SK-N-SH (cell line): ENCODE results near the gene EMCN. TPM values are rescaled to one million over a fixed set of nuclear protein-coding genes. Genes with fewer than 3 reads are reported as not detected.

ENCODE experiments used
- CTCF ChIA-PET: fragments of 300-600, 350-600 bp; formaldehyde crosslinking; extraction: SDS; loops from one replicate; lab custom pipeline; 2021; lab: Yijun Ruan, JAX
- POLR2A ChIA-PET: fragments of 350-600 bp; sonication (Branson Sonifier 250); formaldehyde crosslinking; extraction: SDS; loops from one replicate; lab custom pipeline; 2020; ENCODE audit warnings: antibody characterized with exemption, inconsistent platforms; lab: Yijun Ruan, JAX
- DNase-seq: peaks from one replicate; pipeline ENCODE4 v3.0.0; 2012
- H2AFZ ChIP-seq: fragments of 200-600 bp; sonication (generic); 2 replicates; pipeline ENCODE4 v1.8.1; 2016; ENCODE audit warnings: antibody characterized with exemption, mild to moderate bottlenecking, low read depth
- H3F3A ChIP-seq: fragments of 200-600 bp; sonication (generic); replicated peaks from 2 replicates; pipeline ENCODE3; 2016; ENCODE audit warnings: antibody characterized with exemption, mild to moderate bottlenecking; ENCODE audit not compliant: insufficient read depth
- H3K27ac ChIP-seq, 2 experiments: fragments of 200-500 bp in 1 of 2; fragments of 200-600 bp in 1 of 2; sonication (Bioruptor generic) in 1 of 2; sonication (generic), shearing (Covaris generic) in 1 of 2; 2 replicates each; pipeline versions ENCODE4 v1.5.1 to v1.6.1; 2014 to 2016; ENCODE audit warnings: low read depth in 2 of 2, inconsistent platforms in 1 of 2, low read length in 1 of 2, mild to moderate bottlenecking in 1 of 2, mixed read lengths in 1 of 2
- H3K27me3 ChIP-seq: fragments of 200-600 bp; sonication (generic), shearing (Covaris generic); 2 replicates; pipeline ENCODE4 v1.6.1; 2016; ENCODE audit warnings: mixed run types; ENCODE audit not compliant: insufficient read depth
- H3K36me3 ChIP-seq, 2 experiments: fragments of 200-500 bp in 1 of 2; fragments of 200-600 bp in 1 of 2; sonication (Bioruptor generic) in 1 of 2; sonication (generic) in 1 of 2; replicated peaks in 1 of 2; 2 replicates each; pipeline versions ENCODE3 to v1.5.1; 2014 to 2016; ENCODE audit warnings: low read length in 1 of 2, mild to moderate bottlenecking in 1 of 2; ENCODE audit not compliant: insufficient read depth in 2 of 2, control insufficient read depth in 1 of 2
- H3K4me1 ChIP-seq, 2 experiments: fragments of 200-500 bp in 1 of 2; fragments of 200-600 bp in 1 of 2; sonication (Bioruptor generic) in 1 of 2; sonication (generic), shearing (Covaris generic) in 1 of 2; 2 replicates each; pipeline versions ENCODE4 v1.5.1 to v1.6.1; 2014 to 2016; ENCODE audit warnings: low read depth in 1 of 2, low read length in 1 of 2, mixed run types in 1 of 2; ENCODE audit not compliant: insufficient read depth in 2 of 2, control insufficient read depth in 1 of 2
- H3K4me2 ChIP-seq: fragments of 200-600 bp; sonication (generic), shearing (Covaris generic); 2 replicates; pipeline ENCODE4 v1.6.1; 2017; ENCODE audit warnings: mixed run types
- H3K4me3 ChIP-seq, 2 experiments: fragments of 200-500 bp in 1 of 2; fragments of 200-600 bp in 1 of 2; sonication (Bioruptor generic) in 1 of 2; sonication (generic), shearing (Covaris generic) in 1 of 2; 2 replicates each; pipeline versions ENCODE4 v1.5.1 to v1.8.1; 2014 to 2016; ENCODE audit warnings: low read depth in 2 of 2, inconsistent platforms in 1 of 2, low read length in 1 of 2, mild to moderate bottlenecking in 1 of 2, mixed read lengths in 1 of 2, moderate library complexity in 1 of 2
- H3K79me2 ChIP-seq: fragments of 200-600 bp; sonication (generic); 2 replicates; pipeline ENCODE4 v1.8.1; 2017; ENCODE audit warnings: mild to moderate bottlenecking; ENCODE audit not compliant: insufficient read depth
- H3K9ac ChIP-seq: fragments of 200-600 bp; sonication (generic); 2 replicates; pipeline ENCODE4 v1.6.1; 2017; ENCODE audit warnings: mixed run types
- H3K9me2 ChIP-seq: fragments of 200-600 bp; sonication (generic); 2 replicates; pipeline ENCODE4 v1.6.1; 2017; ENCODE audit warnings: mixed run types
- H3K9me3 ChIP-seq: fragments of 200-600 bp; sonication (generic); 2 replicates; pipeline ENCODE4 v1.6.1; 2017; ENCODE audit warnings: mixed run types, mild to moderate bottlenecking, moderate library complexity
- H4K20me1 ChIP-seq: fragments of 200-600 bp; sonication (generic); 2 replicates; pipeline ENCODE4 v1.6.1; 2017; ENCODE audit warnings: mild to moderate bottlenecking, mixed run types; ENCODE audit not compliant: insufficient read depth
- CHD2 ChIP-seq: fragments of 150-350 bp; IDR thresholded peaks from 2 replicates; pipeline ENCODE4 v1.6.1; 2018; ENCODE audit warnings: low read length; ENCODE audit not compliant: partially characterized antibody
- ELF1 ChIP-seq: IDR thresholded peaks from 2 replicates; pipeline ENCODE4 v1.4.0; 2012
- FOSL2 ChIP-seq: IDR thresholded peaks from 2 replicates; pipeline ENCODE4 v1.4.0; 2012; ENCODE audit warnings: low read depth, mild to moderate bottlenecking, moderate library complexity, borderline replicate concordance
- FOXJ3 ChIP-seq: sonication (generic); formaldehyde crosslinking; IDR thresholded peaks from 2 replicates; pipeline ENCODE4 v1.5.1; 2020; ENCODE audit warnings: mild to moderate bottlenecking, missing genetic modification reagents
- FOXM1 ChIP-seq: IDR thresholded peaks from 2 replicates; pipeline ENCODE4 v1.4.0; 2012; ENCODE audit warnings: low read depth, mild to moderate bottlenecking
- GATA2 ChIP-seq: sonication (generic); formaldehyde crosslinking; IDR thresholded peaks from 2 replicates; pipeline ENCODE4 v1.5.0; 2020; ENCODE audit warnings: mild to moderate bottlenecking, missing genetic modification reagents
- MEF2A ChIP-seq: IDR thresholded peaks from 2 replicates; pipeline ENCODE4 v1.4.0; 2012; ENCODE audit warnings: low read depth, borderline replicate concordance
- NFIC ChIP-seq: IDR thresholded peaks from 2 replicates; pipeline ENCODE4 v1.4.0; 2012; ENCODE audit warnings: borderline replicate concordance
- NRF1 ChIP-seq: IDR thresholded peaks from 2 replicates; pipeline ENCODE4 v1.6.1; 2012; ENCODE audit warnings: low read depth, mild to moderate bottlenecking, low read length
- POLR2AphosphoS5 ChIP-seq: IDR thresholded peaks from 2 replicates; pipeline ENCODE4 v1.6.1; 2012; ENCODE audit warnings: low read depth, low read length
- RAD21 ChIP-seq: IDR thresholded peaks from 2 replicates; pipeline ENCODE4 v1.6.1; 2012; ENCODE audit warnings: mild to moderate bottlenecking, low read length
- RCOR1 ChIP-seq: fragments of 150-350 bp; IDR thresholded peaks from 2 replicates; pipeline ENCODE4 v1.6.1; 2017; ENCODE audit warnings: antibody characterized with exemption, low read length
- RFX5 ChIP-seq: IDR thresholded peaks from 2 replicates; pipeline ENCODE4 v1.6.1; 2012; ENCODE audit warnings: mild to moderate bottlenecking, improper control_type of control experiment, low read length
- SIN3A ChIP-seq: IDR thresholded peaks from 2 replicates; pipeline ENCODE4 v1.6.1; 2012; ENCODE audit warnings: low read depth, mild to moderate bottlenecking, low read length, moderate library complexity, borderline replicate concordance
- TAF1 ChIP-seq: IDR thresholded peaks from 2 replicates; pipeline ENCODE4 v1.6.1; 2012; ENCODE audit warnings: low read depth, mild to moderate bottlenecking, low read length, moderate library complexity, borderline replicate concordance
- TCF12 ChIP-seq: IDR thresholded peaks from 2 replicates; pipeline ENCODE4 v1.4.0; 2012
- WGBS: methylation state at CpG from one replicate; pipeline ENCODE4 v1.1.6; 2017; ENCODE audit warnings: low lambda C conversion rate; 5-methylcytosine and 5-hydroxymethylcytosine counted together
- polyA plus RNA-seq, 3 experiments: library from polyadenylated mRNA; depleted of rRNA; stranded (reverse); fragments of >200 nt; gene quantifications; 2 replicates each; pipeline ENCODE4 v1.2.3, GENCODE V29; 2012
- TF ChIP-seq, protein P1 (sequence below): IDR thresholded peaks from 2 replicates; pipeline ENCODE4 v1.4.0; 2012; ENCODE audit warnings: low read depth, borderline replicate concordance
- TF ChIP-seq, protein P2 (sequence below): IDR thresholded peaks from 2 replicates; pipeline ENCODE4 v1.4.0; 2012; ENCODE audit warnings: low read depth
- TF ChIP-seq, protein P3 (sequence below): IDR thresholded peaks from 2 replicates; pipeline ENCODE4 v1.6.1; 2012; ENCODE audit warnings: mild to moderate bottlenecking, low read depth, low read length, moderate library complexity
- TF ChIP-seq, protein P4 (sequence below): fragments of 150-350 bp; IDR thresholded peaks from 2 replicates; pipeline ENCODE4 v1.6.1; 2016; ENCODE audit warnings: mild to moderate bottlenecking, low read depth, low read length

EMCN gene
- polyA plus RNA-seq, 1 of the 3 experiments (the other 2 are of a cell fraction), result 0.30 TPM

DNA sequence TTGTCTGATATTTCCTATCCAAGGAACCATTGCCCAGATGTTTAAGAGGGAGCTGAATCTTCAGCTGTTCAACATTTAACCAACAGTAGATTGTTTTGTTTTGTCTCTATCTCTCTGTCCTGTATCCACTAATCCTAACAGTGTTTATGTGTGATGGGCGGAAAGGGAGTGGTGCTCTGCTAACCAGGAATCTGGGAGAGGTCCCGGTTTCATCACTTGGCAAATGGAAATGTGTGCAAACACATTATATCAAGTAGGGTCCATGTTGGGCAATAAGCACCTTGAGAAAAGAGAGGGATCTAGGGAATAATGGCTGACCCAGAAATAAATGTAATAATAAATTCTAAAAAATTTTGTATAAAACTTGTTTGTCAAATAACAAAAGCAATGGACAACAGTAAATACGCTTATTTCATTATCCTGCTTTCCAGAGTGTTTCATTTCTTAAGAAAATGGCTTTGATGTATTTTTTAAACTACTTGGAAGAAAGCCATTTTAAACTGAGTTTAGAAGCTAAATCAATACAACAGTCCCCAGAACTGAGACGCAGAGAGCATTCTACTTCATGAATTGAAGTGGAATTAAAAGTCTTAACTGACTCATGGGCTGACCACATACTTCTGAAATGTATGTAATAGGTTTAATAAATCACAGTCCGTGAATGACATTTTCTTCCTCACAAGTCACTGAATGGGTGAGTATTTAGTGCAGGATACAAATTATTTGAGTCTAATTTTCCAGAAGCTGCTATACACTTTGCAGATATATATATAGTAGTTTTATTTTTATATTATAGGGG, 55.8 kb downstream of the EMCN start (continued):
- TF ChIP-seq TCF12, result peak; percentile 53
- no peak for TF ChIP-seq TAF1
- no peak for TF ChIP-seq SIN3A
- TF ChIP-seq FOSL2, result peak; percentile 63; the same call in 1 of the 2 replicates
- TF ChIP-seq RAD21, result no peak
- TF ChIP-seq MEF2A, result no peak
- no peak for TF ChIP-seq CHD2
- no peak for TF ChIP-seq RCOR1
- TF ChIP-seq FOXJ3 (CRISPR knock-in tag), result no peak
- TF ChIP-seq, protein P1, sequence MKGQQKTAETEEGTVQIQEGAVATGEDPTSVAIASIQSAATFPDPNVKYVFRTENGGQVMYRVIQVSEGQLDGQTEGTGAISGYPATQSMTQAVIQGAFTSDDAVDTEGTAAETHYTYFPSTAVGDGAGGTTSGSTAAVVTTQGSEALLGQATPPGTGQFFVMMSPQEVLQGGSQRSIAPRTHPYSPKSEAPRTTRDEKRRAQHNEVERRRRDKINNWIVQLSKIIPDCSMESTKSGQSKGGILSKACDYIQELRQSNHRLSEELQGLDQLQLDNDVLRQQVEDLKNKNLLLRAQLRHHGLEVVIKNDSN, result no peak
- TF ChIP-seq, protein P2, sequence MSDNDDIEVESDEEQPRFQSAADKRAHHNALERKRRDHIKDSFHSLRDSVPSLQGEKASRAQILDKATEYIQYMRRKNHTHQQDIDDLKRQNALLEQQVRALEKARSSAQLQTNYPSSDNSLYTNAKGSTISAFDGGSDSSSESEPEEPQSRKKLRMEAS, result no peak
- TF ChIP-seq, all 33 proteins: peak for 7

DNA sequence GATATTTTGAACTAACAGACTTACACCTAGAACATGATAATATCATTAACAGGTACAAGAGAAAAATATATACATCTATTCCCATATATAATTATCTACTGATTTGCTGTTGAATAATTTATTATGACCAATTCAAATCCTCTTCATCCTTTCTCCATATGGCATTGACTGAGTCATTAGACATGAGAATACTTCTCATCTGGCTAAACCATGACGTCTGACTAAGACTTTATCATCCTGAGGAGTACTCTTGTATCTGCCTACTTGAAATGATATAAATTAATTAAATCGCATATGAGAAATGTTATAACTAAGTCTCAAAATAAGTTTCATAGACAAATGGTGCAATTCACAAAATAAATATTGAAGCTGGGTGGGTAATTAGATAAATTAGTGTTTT, 67.4 kb downstream of the EMCN start:
- CTCF ChIA-PET, result interaction anchor here (0.7 kb wide), 1 partner anchor 182 kb away, joined by 3 read pairs; no protein-coding TSS in a partner anchor
- H3K9me2 ChIP-seq, result no peaks in the 10 kb centered on the region
- H3K4me2 ChIP-seq, result no peak overlapping the region
- no peak overlapping the region for H3K4me3 ChIP-seq
- peaks cover 13% of the 10 kb centered on the region for H3F3A ChIP-seq
- H2AFZ ChIP-seq, result no peak overlapping the region
- no peak overlapping the region for H3K27ac ChIP-seq
- H3K9ac ChIP-seq, result no peak overlapping the region
- no peaks in the 10 kb centered on the region for H3K79me2 ChIP-seq
- peaks cover 0 to 7% of the 10 kb centered on the region in 2 experiments for H3K36me3 ChIP-seq
- POLR2A ChIA-PET, result no interaction called here
- H4K20me1 ChIP-seq, result no peaks in the 10 kb centered on the region
- no peaks in the 10 kb centered on the region; a peak in 1 of 4 replicates for H3K4me1 ChIP-seq
- H3K9me3 ChIP-seq, result no peaks in the 10 kb centered on the region
- no peak for TF ChIP-seq POLR2AphosphoS5
- TF ChIP-seq NRF1, result no peak
- no peak for TF ChIP-seq ELF1
- TF ChIP-seq FOSL2, result peak; percentile 36; the same call in 1 of the 2 replicates
- TF ChIP-seq TCF12, result peak; percentile 39
- TF ChIP-seq, all 33 proteins: peak for 2
- no peaks in the 10 kb centered on the region for H3K27me3 ChIP-seq
- 21% methylated on average over 2 of the region's 2 CpGs for WGBS
- DNase-seq, result no peak

DNA sequence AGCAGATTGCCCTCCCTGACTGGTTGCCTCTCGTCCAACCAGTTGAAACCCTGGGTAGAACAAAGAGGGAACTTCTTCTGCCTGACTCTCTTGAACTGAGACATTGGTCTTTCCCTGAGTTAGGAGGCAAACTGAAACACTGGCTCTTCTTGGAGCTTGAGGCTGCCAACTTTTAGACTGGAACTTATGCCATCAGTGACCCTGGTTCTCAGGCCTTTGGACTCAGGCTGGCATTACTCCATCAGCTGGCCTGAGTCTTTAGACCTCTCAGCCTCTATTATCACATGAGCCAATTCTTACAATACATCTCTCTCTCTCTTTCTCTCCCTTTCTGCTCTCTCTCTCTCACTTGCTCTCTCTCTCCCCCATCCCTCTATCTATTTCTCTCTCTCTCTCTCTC, 86.4 kb downstream of the EMCN start:
- no peak for TF ChIP-seq MEF2A
- no peak for TF ChIP-seq NFIC
- no peak for TF ChIP-seq CHD2
- no peak for TF ChIP-seq FOXM1
- no peak for TF ChIP-seq GATA2 (CRISPR knock-in tag)
- TF ChIP-seq RFX5, result no peak
- TF ChIP-seq, protein P3, sequence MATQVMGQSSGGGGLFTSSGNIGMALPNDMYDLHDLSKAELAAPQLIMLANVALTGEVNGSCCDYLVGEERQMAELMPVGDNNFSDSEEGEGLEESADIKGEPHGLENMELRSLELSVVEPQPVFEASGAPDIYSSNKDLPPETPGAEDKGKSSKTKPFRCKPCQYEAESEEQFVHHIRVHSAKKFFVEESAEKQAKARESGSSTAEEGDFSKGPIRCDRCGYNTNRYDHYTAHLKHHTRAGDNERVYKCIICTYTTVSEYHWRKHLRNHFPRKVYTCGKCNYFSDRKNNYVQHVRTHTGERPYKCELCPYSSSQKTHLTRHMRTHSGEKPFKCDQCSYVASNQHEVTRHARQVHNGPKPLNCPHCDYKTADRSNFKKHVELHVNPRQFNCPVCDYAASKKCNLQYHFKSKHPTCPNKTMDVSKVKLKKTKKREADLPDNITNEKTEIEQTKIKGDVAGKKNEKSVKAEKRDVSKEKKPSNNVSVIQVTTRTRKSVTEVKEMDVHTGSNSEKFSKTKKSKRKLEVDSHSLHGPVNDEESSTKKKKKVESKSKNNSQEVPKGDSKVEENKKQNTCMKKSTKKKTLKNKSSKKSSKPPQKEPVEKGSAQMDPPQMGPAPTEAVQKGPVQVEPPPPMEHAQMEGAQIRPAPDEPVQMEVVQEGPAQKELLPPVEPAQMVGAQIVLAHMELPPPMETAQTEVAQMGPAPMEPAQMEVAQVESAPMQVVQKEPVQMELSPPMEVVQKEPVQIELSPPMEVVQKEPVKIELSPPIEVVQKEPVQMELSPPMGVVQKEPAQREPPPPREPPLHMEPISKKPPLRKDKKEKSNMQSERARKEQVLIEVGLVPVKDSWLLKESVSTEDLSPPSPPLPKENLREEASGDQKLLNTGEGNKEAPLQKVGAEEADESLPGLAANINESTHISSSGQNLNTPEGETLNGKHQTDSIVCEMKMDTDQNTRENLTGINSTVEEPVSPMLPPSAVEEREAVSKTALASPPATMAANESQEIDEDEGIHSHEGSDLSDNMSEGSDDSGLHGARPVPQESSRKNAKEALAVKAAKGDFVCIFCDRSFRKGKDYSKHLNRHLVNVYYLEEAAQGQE, result no peak
- no peak for TF ChIP-seq FOXJ3 (CRISPR knock-in tag)
- TF ChIP-seq, protein P4, sequence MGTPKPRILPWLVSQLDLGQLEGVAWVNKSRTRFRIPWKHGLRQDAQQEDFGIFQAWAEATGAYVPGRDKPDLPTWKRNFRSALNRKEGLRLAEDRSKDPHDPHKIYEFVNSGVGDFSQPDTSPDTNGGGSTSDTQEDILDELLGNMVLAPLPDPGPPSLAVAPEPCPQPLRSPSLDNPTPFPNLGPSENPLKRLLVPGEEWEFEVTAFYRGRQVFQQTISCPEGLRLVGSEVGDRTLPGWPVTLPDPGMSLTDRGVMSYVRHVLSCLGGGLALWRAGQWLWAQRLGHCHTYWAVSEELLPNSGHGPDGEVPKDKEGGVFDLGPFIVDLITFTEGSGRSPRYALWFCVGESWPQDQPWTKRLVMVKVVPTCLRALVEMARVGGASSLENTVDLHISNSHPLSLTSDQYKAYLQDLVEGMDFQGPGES, result no peak
- TF ChIP-seq, all 33 proteins: peak for 0
- Histone ChIP-seq H3K9ac (no peak overlapping the region), H3K27me3 (no peaks in the 10 kb centered on the region), H3K36me3 (no peaks in the 10 kb centered on the region), H4K20me1 (no peaks in the 10 kb centered on the region), H3K9me2 (no peaks in the 10 kb centered on the region; the same call in 1 of the 2 replicates), H3K4me2 (no peak overlapping the region), H3K4me1 (no peaks in the 10 kb centered on the region), H3K9me3 (peaks cover 8% of the 10 kb centered on the region; the same call in 1 of the 2 replicates), H3K79me2 (no peaks in the 10 kb centered on the region), H3K4me3 (no peak overlapping the region), H3K27ac (no peak overlapping the region), H2AFZ (no peak overlapping the region), H3F3A (no peaks in the 10 kb centered on the region)
- ChIA-PET POLR2A (no interaction called here), CTCF (no interaction called here)
- 92% methylated on average over 1 of the region's 1 CpG for WGBS
- no peak for DNase-seq
